AG08396 (cell line): ENCODE data around the gene TSPAN3.

Experiments used
- DNase-seq: peaks from one replicate; pipeline ENCODE4 v3.0.0; 2012; ENCODE audit warnings: low spot score, mixed read lengths

TSPAN3 gene

DNA sequence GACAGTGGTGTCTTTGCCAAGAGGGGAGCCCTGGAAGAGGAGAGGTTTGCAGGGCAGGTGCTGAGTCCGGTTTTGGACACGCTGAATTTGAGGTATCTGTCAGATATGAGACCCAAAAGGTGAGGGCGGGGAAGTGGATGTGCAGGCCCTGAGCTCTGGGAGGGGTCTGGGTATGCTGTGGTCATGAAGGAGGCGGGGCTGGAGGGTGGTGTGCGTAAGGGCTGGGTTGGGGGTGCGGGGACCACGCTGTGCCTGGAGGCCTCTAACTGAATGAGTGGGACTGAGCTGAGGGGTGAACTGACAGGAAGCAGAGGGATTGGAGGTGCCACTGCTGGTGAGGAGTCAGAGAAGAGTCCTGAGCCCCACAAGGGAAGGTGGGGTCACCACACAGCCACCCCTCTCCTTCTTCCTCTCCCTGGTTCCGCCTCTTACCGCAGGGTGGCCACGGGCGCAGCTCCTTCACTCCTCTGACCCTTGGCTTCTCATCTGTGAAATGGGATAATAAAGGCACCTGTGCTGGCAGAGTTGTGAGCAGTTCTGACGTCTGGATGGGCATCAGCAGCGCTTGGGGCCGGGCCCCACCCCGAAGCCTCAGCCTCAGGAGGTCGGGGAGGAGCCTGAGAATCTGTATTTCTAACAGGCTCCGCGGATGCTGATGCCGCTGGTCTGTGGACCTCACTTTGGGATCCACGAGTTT lies 47.2 kb downstream of the TSPAN3 start:
- DNase-seq, result no peak

DNA sequence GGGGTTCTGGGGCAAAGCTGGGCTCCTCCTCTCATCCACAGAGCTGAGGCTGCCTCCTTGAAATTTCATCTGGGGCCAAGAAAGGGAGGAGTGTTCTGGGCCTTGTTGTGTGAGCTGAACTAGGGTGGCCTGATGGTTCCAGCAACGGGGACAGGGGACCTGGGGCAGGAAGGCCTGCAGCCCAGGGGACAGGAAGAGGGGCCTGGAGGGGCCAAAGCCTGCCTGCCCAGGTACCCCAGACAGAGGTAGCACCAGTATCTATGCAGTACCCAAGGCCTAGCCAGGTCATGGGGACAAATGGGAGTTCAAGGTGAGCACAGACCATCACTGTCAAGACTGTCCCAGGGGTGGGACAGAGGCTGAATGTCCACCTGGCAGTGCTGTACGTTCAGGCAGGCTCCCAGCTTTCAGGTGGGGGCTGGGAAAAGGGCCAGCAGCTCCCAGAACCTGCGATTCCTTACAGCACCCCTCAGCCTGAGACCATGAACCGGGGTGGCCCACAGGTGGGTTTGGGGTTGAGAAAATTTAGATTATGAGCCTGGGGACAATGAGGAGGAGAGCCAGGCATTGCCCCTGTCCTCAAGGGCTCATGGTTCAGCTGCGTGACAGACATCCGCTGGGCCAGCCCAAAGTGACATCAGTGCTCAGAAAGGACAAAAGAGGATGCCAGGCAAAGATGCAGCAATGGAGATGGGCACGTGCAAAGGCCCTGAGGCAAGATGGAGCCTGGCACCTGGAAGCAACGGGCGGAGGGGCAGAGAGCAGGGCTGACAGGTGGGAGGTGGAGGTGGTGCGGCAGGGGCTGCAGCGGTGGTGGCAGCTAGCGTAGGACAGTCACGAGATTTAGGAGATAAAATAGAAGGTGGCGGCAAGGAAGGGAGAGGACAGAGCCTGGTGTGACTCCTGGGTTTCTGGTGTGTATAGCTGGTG lies 48.0 kb downstream of the TSPAN3 start:
- DNase-seq, result no peak

DNA sequence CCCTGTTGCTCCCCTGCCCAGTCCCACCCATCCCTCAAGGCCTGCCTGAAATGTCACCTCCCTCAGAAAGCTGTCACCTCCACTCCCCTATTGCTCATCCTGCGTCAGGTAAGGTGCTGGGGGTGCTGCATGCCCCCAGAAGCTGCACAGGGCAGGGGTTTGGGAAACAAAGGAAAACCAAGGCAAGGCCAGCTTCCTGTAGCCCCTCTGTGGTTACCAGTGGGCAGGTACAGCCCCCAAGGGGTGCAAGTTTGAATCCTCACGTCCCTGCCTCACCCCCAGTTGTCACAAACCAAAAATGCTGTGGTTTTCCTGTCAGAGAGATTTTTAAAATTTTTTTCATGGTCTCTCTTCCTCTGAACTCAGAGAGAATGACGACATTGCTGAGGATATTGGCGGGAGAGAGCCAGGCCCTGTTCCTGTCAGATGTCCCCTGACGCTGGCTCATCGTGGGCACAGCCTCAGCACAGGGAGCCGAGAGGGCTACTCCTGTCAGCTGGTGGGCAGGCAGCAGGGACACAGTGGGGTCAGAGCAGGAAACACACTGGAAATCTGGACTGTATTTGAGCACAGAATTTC lies 49.0 kb downstream of the TSPAN3 start:
- peak; percentile 60 for DNase-seq

DNA sequence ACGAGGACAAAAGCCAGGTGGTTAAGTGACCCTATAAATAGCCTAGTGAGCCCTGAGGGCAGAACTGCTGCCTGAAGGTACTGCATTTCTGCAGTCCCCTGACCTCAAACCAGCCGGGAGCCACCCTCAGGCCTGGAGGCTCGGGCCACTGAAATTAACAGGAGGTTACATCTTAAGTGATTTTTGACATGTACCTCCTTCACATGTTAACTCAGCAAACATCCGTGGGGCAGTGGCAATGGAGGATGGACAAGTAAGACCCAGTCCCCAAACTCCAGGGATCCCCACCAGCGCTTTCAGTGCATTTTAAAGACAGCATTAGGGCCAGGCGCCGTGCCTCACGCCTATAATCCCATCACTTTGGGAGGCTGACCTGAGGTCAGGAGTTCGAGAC lies 49.8 kb downstream of the TSPAN3 start:
- DNase-seq, result no peak

DNA sequence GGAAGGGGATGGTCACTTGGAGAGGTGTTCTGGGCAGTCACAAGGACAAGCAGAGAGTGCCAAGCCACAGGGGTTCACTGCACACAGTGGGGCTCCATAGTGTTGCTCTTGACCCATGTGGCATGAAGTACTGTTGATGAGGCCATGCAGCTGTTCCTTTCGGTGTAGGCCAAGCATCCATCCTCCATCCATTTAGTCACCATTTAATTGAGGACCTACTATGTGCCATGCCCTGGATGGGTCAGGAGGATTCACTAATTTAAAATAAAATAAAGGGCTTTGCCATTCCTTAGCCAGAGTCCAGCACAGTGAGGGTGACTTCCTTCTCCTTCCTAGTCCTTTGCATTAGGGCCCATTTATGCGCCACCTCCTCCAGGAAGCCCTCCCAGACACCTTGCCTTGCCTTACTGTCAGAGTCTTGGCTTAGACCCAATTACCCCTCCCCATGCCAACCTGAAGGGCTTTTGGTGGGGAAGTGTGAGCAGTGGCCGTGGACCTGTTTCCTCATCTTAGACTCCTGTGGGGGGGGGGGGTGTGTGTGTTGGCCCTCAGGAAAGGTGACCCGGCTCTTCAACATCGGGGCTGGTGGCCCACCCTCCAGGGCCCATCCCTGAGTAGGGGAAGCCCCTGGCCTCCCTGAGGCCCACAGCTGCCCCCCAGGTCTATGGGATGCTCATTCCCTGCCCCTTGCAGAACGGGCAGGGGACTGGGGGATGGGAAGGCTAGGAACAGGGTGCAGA lies 50.4 kb downstream of the TSPAN3 start:
- DNase-seq, result no peak

DNA sequence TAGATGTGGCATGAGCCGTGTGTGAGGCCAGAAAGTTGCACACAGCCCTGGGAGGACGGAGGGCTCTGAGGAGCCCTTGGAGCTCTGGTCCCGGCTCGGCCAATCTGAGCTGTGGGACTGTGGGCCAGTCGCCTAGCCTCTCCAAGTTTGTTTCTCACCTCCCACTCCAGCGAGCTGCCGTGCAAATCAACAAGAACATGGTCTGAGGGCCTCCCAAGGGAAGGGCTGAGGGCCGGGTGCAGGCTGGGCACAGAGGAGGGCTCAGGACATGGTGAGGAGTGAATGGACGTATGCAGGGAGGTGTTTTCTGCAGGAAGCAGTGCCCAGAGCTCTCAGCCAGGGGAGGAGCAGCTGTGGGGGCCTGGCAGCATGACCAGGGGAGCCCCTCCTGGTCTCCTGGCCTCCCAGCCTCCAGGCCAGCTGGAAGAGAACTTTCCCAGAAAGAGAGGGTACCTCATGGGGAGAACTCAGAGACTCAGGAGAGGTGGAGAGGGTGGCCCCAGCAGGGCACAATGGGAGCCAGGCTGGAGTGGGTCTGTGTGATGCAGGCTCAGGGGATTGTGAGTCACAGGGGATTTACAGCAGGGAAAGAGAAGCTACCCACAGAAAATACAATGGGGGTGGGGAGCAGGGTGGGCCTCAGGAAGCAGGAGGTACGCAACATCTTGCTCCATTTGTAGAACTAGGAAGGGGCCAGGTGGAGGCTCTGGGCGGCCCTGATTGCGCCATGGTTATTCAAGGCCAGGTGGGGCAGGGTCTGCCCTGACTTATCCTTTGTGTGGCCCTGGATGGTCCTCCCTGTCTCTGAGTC lies 51.2 kb downstream of the TSPAN3 start:
- DNase-seq, result no peak

DNA sequence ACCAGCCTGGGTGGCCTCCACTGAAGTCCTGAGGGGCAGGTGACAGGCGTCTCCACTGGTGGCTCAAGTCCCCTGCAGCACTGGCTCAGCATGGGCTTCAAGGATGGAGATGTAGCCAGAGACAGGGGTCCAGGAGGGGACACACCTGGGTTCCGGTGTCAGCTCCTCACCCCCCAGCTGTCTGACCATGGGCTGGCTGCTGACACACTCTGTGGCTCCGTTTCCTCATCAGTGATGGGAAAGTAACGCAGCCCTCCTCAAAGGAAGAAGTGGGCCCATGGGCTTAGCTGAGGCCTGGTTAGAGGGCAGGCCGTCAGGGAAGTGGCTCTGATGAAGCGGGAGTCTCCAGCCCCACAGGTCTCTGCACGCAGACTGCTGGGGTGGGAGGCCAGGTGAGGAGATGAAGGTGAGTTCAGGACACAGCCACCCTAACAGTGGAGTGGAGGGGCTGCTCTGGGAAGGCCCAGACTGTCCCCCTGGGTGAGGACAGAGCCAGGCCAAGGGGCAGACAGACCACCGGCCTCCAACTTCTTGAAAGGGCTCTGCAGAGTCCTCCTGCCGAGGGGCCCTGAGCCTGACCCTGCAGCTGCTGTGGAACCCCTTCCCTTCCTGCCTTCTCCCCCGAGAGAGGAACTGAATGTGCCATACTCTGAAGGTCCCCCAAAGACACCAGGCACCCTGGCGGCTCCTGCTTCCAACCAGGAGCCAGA lies 52.0 kb downstream of the TSPAN3 start:
- no peak for DNase-seq

DNA sequence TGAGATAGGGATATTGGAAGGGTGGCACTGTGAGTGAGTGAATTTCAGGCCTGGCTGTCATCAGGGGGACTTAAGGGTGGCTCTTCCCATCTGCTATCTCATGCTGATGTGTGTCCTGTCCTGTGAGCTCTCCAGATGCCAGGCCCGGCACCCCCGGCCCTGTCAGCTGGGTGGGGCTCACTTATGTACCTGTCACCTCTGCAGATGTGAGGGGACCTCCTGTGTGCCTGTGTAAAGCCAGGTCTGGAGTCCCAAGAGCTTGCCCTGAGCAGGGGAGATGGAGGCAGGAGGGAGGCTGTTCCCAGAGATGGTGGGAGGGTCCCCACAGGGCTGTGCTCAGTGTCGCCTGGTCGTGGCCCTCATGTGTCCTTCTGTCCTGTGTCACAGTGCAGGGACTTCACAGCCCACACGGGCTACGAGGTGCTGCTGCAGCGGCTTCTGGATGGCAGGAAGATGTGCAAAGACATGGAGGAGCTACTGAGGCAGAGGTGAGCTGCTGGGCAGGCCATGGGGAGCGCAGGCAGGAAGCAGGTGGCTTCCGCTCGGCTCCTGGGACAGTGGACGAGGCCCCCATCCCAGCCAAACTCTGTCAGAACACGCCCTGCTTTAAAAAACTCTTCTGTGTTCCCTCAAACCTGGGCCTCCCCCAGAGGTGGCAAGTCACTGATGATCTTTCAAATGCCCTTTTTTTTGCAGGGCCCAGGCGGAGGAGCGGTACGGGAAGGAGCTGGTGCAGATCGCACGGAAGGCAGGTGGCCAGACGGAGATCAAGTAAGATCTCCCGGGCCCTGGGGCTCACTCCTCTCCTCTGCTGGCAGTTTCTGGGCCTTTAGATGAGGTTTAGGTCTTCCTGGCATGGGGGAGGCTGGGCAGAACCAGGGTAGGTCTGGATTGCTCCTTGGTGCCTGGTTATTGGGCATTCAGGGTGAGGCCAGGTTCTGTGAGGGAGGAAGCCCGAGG lies 52.9 kb downstream of the TSPAN3 start:
- no peak for DNase-seq

DNA sequence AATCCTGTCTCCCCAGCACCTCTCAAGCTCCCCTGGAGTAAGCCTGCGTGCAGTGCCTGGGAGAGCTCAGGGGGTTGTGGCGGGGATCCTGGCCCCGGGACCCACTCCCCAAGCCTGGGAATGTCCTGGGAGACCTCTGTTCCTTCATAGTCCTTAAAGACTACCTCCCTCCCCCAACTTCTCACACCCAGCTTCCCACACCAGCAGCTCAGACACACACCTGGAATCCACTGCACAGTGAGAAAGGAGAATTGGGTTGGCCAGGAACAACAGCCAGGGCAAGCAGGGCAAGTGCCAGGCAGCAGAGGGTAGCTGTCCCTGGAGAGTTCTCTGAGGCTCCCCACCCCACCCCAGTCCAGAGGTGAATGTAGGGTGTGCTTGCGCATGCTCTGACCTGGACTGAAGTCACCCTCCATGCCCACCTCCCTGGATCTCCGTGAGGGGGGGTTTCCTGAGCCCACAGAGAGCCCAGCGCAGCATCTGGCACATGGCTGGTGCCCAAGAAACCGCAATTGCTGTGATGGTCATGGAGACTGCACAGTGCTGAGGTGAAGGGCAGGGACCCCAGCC lies 53.7 kb downstream of the TSPAN3 start:
- DNase-seq, result no peak

DNA sequence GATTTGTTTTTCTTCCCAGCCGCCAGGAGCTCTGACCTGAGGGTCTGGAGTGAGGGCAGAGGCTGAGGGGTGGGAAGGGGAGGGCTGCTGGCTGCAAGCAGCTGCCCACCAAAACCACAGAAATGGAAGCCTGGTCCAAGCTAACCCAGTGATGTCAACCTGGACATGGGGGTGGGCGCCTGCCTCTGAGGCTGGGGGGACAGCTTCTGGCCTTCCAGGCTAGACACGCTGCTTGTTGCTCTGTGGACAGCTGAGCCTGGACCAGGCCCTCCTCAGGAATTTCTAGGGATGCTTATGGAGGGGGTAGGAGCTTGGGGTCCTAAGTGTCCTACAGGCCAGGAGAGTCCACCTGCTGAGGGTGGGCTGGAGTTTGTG lies 54.6 kb downstream of the TSPAN3 start:
- no peak for DNase-seq

DNA sequence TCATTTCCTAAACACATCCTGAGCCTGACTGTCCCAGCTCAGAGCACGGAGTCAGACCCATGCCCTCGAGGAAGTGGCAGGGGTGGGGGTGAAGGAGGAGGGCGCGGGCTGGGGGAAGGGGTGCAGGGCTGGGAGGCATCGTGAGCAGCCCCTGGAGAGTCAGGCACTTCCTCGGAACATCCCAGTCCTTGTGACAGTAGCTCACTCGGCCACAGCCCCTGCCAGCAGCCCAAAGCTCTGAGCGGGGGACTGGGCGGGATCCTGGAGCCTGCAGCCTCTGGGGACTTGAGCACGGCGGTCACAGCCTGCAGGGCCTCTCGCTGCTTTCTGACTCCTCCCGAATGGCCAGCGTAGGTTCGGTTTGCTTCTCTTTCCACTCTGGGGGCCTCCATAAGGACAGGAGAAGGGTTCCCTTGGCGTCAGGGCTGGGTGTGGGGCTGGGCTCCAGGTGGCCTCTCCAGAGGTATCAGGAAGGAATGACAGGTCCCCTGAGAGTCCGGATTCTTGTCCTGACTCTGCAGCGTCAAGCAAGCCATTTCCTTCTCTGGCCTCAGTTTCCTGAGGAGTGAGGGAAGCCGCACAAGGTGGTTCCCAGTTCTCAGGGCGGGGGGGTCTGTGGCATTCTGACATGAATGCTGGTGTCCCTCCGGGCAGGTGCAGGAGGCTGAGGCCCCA lies 55.1 kb downstream of the TSPAN3 start:
- no peak for DNase-seq

DNA sequence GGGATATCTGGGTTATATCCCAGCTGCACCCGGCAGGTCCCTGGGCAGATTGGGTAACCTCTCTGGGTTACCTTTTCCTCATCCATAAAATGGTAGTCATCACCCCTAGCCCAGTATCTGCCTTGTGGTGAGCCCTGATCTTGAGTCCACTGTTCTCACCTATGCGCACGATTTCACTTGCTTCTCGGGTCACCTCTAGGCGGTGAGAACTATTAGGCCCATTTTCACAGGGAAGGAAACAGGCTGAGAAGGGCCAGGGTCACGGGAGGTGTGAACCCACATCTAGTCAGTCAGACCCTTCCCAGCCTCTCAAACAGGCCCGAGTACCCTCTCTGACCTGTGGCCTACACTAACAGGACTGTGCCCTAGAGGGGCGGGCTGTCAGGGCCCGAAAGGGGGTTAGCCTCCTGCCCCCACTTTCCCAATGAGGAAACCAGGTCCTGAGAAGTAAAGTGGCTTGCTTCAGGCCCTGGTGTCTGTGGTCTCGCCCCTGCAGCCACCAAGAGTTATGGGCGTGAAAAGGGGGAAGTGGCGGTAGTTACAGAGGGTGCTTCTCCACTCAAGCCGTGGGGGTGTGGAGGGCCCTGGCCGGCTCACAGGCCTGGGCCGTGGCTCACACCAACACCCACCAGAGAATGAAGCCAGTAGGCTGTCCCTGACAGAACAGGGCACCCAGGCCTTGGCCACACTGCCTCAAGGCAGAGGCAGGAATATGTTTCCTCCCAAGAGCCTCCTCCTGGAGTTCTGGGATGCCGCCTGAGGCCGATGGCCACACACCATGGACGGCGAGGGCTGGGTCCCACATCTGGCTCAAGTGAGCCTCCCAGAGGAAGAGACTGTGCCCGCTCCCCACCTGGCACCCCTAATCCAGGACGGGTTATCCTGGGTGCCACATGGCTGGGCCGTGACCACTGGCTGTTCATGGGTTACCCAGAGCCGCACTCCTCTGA lies 56.5 kb downstream of the TSPAN3 start:
- no peak for DNase-seq

DNA sequence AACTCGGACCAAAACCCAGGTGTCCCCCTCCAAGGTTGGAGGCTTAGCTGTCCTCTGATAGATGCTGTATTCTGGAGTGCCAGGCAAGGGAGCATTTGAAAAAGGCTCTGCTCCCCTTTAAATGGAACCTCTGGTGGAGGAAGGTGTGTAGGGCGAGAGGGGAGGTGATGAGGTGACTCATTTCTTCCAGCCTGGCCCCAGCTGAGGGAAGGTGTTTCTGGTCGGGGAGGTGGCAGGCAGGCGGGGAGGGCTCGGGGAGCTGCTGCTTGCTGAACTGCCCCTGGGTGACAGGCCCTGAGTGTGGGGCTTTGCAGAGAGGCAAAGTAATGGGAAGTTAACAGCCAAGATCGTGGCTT lies 57.2 kb downstream of the TSPAN3 start:
- DNase-seq, result no peak

DNA sequence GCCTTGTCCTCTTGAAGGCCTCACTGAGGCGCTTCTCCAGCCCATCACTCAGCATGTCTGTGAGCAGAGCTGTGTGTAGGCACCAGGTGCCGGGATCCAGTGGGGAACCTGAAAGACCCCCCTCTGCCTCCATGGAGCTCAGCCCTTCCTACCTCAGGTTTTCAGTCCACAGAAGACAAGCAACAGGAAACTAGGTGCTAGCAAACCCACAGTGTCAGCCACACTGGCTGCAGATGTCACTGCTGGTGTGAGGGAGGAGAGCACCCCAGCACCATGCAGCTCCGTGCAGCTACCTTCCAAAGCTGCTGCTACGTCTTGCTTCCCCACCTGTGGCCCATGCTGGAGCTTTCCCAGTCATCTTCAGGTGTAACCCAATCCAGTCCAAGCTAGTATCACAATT lies 58.0 kb downstream of the TSPAN3 start:
- DNase-seq, result no peak

DNA sequence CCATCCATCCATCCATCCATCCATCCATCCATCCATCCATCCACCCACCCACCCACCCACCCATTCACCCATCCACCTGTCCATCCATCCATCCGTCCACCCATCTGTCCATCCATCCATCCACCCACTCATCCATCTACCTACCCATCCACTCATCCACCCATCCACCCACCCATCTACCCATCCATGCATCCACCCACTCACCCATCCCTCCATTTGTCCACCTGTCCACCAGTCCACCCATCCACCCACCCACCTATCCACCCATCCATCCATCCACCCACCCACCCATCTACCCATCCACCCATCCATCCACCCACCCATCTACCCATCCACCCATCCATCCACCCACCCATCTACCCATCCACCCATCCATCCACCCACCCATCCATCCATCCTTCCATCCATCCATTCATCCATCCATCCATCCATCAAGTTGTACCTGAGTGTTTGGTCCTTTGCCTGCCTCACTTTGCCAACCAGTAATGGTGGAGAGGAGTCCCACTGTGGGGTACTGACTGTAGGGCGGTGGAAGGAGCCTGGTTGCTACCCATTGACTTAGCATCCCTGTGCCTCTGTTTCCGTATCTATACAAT lies 58.7 kb downstream of the TSPAN3 start:
- DNase-seq, result no peak

DNA sequence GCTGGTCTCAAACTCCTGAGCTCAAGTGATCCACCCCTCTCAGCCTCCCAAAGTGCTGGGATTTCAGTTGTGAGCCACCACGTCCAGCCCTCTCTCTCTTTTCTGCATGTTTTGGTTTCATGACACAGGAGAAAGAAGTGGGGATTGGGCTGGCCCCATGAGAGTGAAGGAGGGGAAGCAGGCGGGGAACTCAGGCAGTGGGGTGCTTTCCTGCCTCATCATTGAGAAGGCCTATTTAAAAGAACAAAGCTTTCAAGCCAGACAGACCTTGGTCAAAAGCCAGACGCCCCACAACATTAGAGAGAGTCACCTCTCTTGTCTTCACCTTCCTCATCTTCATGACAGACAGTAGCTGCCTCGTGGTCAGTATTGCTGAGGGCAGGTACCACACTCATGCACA lies 60.1 kb downstream of the TSPAN3 start:
- DNase-seq, result no peak

DNA sequence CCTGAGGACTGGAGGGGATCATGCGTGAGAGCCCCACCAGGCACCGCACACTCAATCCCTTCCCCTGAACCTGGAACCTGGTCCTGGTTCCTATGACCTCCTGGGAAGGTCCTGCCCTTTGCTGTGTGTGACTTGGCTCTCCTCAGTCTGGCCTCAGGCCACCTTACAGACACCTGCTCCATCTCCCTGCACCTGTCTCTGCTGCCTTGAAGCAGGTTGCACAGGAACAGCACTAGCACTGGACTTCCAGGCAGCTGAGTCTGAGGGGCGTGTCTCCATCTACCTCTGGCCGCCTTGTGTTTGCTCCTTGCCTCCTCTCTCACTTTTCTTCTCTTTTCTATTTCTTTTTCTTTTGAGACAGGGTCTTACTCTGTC lies 60.6 kb downstream of the TSPAN3 start:
- DNase-seq, result no peak
